ENCODE results near the gene PIK3CB.
A peak's percentile ranks its signal among the peaks of the same experiment; 100 is the strongest.
"Not testable (repeated sequence)": the region's sequence is repeated elsewhere in the genome, so short reads cannot be mapped to it uniquely, and the experiment has no call there.

Gene PIK3CB

GRCh38 chr3:138800248-138800647 is 34.5 kb downstream of the PIK3CB start:
- Histone ChIP-seq H3K9ac (ENCODE audit: low read length) (no peak overlapping the region), H3K27ac (ENCODE audit: low read depth, low read length) (no peak overlapping the region), H3K4me3 (ENCODE audit: low read depth in 1 of 2, low read length in 2 of 2) (no peak overlapping the region), H3K9me3 (ENCODE audit: low read length) (no peaks in the 10 kb centered on the region), H3K27me3 (ENCODE audit: control insufficient read depth in 1 of 2, insufficient read depth in 2 of 2, low read length in 2 of 2) (no peaks in the 10 kb centered on the region), H3K4me1 (ENCODE audit: insufficient read depth, low read length) (no peaks in the 10 kb centered on the region), H3K36me3 (ENCODE audit: insufficient read depth, low read length) (no peaks in the 10 kb centered on the region)

- no peaks in the 10 kb centered on the region for H3K4me1 ChIP-seq (ENCODE audit: insufficient read depth, low read length)
- H3K36me3 ChIP-seq (ENCODE audit: insufficient read depth, low read length): no peaks in the 10 kb centered on the region
- no peaks in the 10 kb centered on the region for H3K9me3 ChIP-seq (ENCODE audit: low read length)
- H3K27ac ChIP-seq (ENCODE audit: low read depth, low read length): no peak overlapping the region
- no peak overlapping the region for H3K9ac ChIP-seq (ENCODE audit: low read length)
- no peaks in the 10 kb centered on the region for H3K27me3 ChIP-seq (ENCODE audit: control insufficient read depth in 1 of 2, insufficient read depth in 2 of 2, low read length in 2 of 2)
- no peak overlapping the region for H3K4me3 ChIP-seq (ENCODE audit: low read depth in 1 of 2, low read length in 2 of 2)
Observed at GRCh38 chr3:138799822-138800221, 34.9 kb downstream of the PIK3CB start.

DNA sequence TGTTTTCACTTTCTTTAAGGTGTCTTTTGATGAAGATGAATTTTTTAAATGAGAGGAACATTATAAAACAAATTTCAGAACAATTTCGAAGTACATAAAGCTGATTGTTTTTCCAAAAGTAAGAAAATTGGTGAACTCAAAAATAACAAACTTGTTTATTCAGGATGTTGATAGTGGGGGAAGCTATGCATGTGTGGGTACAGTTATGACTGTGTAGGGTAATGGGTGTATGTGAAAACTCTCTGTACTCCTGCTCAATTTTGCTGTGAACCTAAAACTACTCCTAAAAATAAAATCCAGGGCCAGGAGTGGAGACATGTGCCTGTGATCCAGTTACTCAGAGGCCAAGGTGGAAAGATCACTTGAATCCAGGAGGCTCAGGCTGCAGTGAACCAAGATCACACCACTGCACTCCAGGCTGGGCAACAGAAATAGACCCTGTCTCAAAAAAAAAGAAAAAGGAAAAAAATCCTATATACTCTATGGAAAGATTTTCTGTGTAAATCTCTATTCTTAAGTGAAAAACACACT is 37.2 kb downstream of the PIK3CB start:
- no peak overlapping the region for H3K9ac ChIP-seq (ENCODE audit: low read length)
- H3K27ac ChIP-seq (ENCODE audit: low read depth, low read length): no peak overlapping the region
- H3K36me3 ChIP-seq (ENCODE audit: insufficient read depth, low read length): peaks cover 9% of the 10 kb centered on the region
- no peaks in the 10 kb centered on the region for H3K4me1 ChIP-seq (ENCODE audit: insufficient read depth, low read length)
- H3K9me3 ChIP-seq (ENCODE audit: low read length): no peaks in the 10 kb centered on the region
- H3K4me3 ChIP-seq (ENCODE audit: low read depth in 1 of 2, low read length in 2 of 2): no peak overlapping the region
- H3K27me3 ChIP-seq (ENCODE audit: control insufficient read depth in 1 of 2, insufficient read depth in 2 of 2, low read length in 2 of 2): no peaks in the 10 kb centered on the region

DNA sequence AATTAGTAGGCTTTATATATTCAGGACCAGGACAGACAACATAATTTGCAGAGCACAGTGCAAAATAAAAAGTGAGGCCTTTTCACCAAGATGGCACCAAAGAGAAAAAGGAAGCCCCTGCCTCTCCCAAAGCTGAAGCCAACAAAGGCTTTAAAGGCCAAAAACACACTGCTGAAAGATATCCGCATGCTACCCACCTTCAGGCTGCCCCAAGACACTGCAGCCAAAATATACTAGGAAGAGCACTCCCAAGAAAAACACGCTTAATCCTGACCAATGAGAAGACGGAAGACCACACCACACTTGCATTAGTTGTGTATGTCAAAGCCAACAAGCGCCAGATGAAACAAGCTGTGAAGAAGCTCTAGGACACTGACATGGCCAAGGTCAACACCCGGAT is 38.0 kb downstream of the PIK3CB start:
- peaks cover 11% of the 10 kb centered on the region for H3K36me3 ChIP-seq (ENCODE audit: insufficient read depth, low read length)
- H3K9me3 ChIP-seq (ENCODE audit: low read length): no peaks in the 10 kb centered on the region
- no peaks in the 10 kb centered on the region for H3K4me1 ChIP-seq (ENCODE audit: insufficient read depth, low read length)
- no peak overlapping the region for H3K27ac ChIP-seq (ENCODE audit: low read depth, low read length)
- no peaks in the 10 kb centered on the region for H3K27me3 ChIP-seq (ENCODE audit: control insufficient read depth in 1 of 2, insufficient read depth in 2 of 2, low read length in 2 of 2)
- H3K9ac ChIP-seq (ENCODE audit: low read length): no peak overlapping the region
- no peak overlapping the region for H3K4me3 ChIP-seq (ENCODE audit: low read depth in 1 of 2, low read length in 2 of 2)

- Histone ChIP-seq H3K9ac (ENCODE audit: low read length) (no peak overlapping the region), H3K27ac (ENCODE audit: low read depth, low read length) (no peak overlapping the region), H3K4me3 (ENCODE audit: low read depth in 1 of 2, low read length in 2 of 2) (no peak overlapping the region), H3K4me1 (ENCODE audit: insufficient read depth, low read length) (no peaks in the 10 kb centered on the region), H3K27me3 (ENCODE audit: control insufficient read depth in 1 of 2, insufficient read depth in 2 of 2, low read length in 2 of 2) (no peaks in the 10 kb centered on the region), H3K9me3 (ENCODE audit: low read length) (no peaks in the 10 kb centered on the region), H3K36me3 (ENCODE audit: insufficient read depth, low read length) (no peaks in the 10 kb centered on the region)
Observed at GRCh38 chr3:138786788-138787271, 47.9 kb downstream of the PIK3CB start.

DNA sequence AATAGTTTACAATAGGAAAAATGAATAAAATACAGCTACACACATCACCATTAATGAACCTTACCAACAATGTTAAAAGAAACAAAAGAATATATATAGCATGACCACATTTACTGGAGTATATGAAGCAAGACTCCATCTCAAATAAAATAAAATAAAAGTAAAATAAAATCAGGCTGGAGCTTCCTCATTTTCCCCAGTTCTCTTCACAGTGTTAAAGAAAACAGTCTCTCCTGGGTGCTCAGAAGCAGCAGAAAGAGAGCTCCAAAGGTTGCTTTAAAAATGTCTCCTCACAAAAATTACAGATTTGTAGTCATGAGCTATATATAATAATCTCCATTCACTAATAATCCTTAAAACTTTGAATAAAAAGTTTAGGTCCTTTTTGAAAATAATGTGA is 48.8 kb downstream of the PIK3CB start:
- H3K27me3 ChIP-seq (ENCODE audit: control insufficient read depth in 1 of 2, insufficient read depth in 2 of 2, low read length in 2 of 2): no peaks in the 10 kb centered on the region
- H3K4me3 ChIP-seq (ENCODE audit: low read depth in 1 of 2, low read length in 2 of 2): no peak overlapping the region
- H3K9ac ChIP-seq (ENCODE audit: low read length): no peak overlapping the region
- H3K27ac ChIP-seq (ENCODE audit: low read depth, low read length): no peak overlapping the region
- H3K4me1 ChIP-seq (ENCODE audit: insufficient read depth, low read length): no peaks in the 10 kb centered on the region
- no peaks in the 10 kb centered on the region for H3K9me3 ChIP-seq (ENCODE audit: low read length)
- no peaks in the 10 kb centered on the region for H3K36me3 ChIP-seq (ENCODE audit: insufficient read depth, low read length)

- not testable (repeated sequence) for H3K36me3 ChIP-seq (ENCODE audit: insufficient read depth, low read length); H3K27me3 ChIP-seq (ENCODE audit: control insufficient read depth in 1 of 2, insufficient read depth in 2 of 2, low read length in 2 of 2); H3K9ac ChIP-seq (ENCODE audit: low read length); H3K27ac ChIP-seq (ENCODE audit: low read depth, low read length); H3K4me3 ChIP-seq (ENCODE audit: low read depth in 1 of 2, low read length in 2 of 2); H3K4me1 ChIP-seq (ENCODE audit: insufficient read depth, low read length); H3K9me3 ChIP-seq (ENCODE audit: low read length)
Observed at GRCh38 chr3:138785362-138785857, 49.3 kb downstream of the PIK3CB start.

GRCh38 chr3:138782755-138783154 is 52.0 kb downstream of the PIK3CB start:
- Histone ChIP-seq H3K4me1 (ENCODE audit: insufficient read depth, low read length) (no peaks in the 10 kb centered on the region), H3K36me3 (ENCODE audit: insufficient read depth, low read length) (no peaks in the 10 kb centered on the region), H3K4me3 (ENCODE audit: low read depth in 1 of 2, low read length in 2 of 2) (no peak overlapping the region), H3K27ac (ENCODE audit: low read depth, low read length) (no peak overlapping the region), H3K27me3 (ENCODE audit: control insufficient read depth in 1 of 2, insufficient read depth in 2 of 2, low read length in 2 of 2) (no peaks in the 10 kb centered on the region), H3K9ac (ENCODE audit: low read length) (no peak overlapping the region), H3K9me3 (ENCODE audit: low read length) (no peaks in the 10 kb centered on the region)

DNA sequence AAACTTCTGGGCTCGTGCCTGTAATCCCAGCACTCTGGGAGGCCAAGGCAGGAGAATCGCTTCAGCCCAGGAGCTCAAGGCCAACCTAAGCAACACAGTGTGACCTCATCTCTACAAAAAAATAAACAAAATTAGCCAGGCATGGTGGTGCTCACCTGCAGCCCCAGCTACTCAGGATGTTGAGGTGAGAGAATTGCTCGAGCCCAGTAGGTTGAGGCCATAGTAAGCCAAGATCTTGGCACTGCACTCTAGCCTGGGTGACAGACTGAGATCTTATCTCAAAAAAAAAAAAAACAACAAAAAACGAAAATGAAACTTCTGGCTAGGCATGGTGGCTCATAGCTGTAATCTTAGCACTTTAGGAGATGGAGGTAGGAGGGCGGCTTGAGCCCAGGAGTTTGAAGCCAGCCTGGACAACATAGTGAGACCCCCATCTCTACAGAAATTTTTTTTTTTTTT is 53.7 kb downstream of the PIK3CB start:
- Histone ChIP-seq H3K36me3 (ENCODE audit: insufficient read depth, low read length) (no peaks in the 10 kb centered on the region), H3K27ac (ENCODE audit: low read depth, low read length) (no peak overlapping the region), H3K4me3 (ENCODE audit: low read depth in 1 of 2, low read length in 2 of 2) (no peak overlapping the region), H3K4me1 (ENCODE audit: insufficient read depth, low read length) (no peaks in the 10 kb centered on the region), H3K9me3 (ENCODE audit: low read length) (no peaks in the 10 kb centered on the region), H3K9ac (ENCODE audit: low read length) (no peak overlapping the region), H3K27me3 (ENCODE audit: control insufficient read depth in 1 of 2, insufficient read depth in 2 of 2, low read length in 2 of 2) (no peaks in the 10 kb centered on the region)

DNA sequence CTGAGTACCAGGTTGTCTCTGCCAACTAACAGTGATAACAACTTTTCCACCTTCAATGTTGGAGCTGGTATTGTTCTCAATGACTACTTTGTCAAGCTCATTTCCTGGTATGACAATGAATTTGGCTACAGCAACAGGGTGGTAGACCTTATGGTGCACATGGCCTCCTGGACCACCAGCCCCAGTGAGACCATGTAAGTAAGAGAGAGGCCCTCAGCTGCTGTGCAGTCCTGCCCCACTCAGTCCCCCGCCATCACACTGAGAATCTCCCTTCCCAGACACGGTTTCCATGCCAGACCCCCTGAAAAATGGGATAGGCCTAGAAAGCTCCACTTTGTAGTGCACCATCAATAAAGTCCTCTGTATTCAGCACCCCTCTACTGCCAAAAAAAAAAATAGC is 56.1 kb downstream of the PIK3CB start:
- Histone ChIP-seq H3K27ac (ENCODE audit: low read depth, low read length) (no peak overlapping the region), H3K4me1 (ENCODE audit: insufficient read depth, low read length) (peaks cover 18% of the 10 kb centered on the region), H3K9ac (ENCODE audit: low read length) (no peak overlapping the region), H3K36me3 (ENCODE audit: insufficient read depth, low read length) (no peaks in the 10 kb centered on the region), H3K9me3 (ENCODE audit: low read length) (no peaks in the 10 kb centered on the region), H3K27me3 (ENCODE audit: control insufficient read depth in 1 of 2, insufficient read depth in 2 of 2, low read length in 2 of 2) (no peaks in the 10 kb centered on the region), H3K4me3 (ENCODE audit: low read depth in 1 of 2, low read length in 2 of 2) (no peak overlapping the region)

- Histone ChIP-seq H3K27ac (ENCODE audit: low read depth, low read length) (no peak overlapping the region), H3K27me3 (ENCODE audit: control insufficient read depth in 1 of 2, insufficient read depth in 2 of 2, low read length in 2 of 2) (no peaks in the 10 kb centered on the region), H3K9ac (ENCODE audit: low read length) (no peak overlapping the region), H3K4me3 (ENCODE audit: low read depth in 1 of 2, low read length in 2 of 2) (no peak overlapping the region), H3K36me3 (ENCODE audit: insufficient read depth, low read length) (no peaks in the 10 kb centered on the region), H3K4me1 (ENCODE audit: insufficient read depth, low read length) (peaks cover 18% of the 10 kb centered on the region), H3K9me3 (ENCODE audit: low read length) (no peaks in the 10 kb centered on the region)
Observed at GRCh38 chr3:138776961-138777360, 57.8 kb downstream of the PIK3CB start.

- peak overlapping the region; percentile 70 for H3K27ac ChIP-seq (ENCODE audit: low read depth, low read length)
- no peak overlapping the region for H3K9ac ChIP-seq (ENCODE audit: low read length)
- no peaks in the 10 kb centered on the region for H3K36me3 ChIP-seq (ENCODE audit: insufficient read depth, low read length)
- H3K4me3 ChIP-seq (ENCODE audit: low read depth in 1 of 2, low read length in 2 of 2): no peak overlapping the region
- H3K9me3 ChIP-seq (ENCODE audit: low read length): no peaks in the 10 kb centered on the region
- H3K27me3 ChIP-seq (ENCODE audit: control insufficient read depth in 1 of 2, insufficient read depth in 2 of 2, low read length in 2 of 2): no peaks in the 10 kb centered on the region
- peaks cover 18% of the 10 kb centered on the region for H3K4me1 ChIP-seq (ENCODE audit: insufficient read depth, low read length)
Observed at GRCh38 chr3:138775254-138775595, 59.5 kb downstream of the PIK3CB start.

Data from muscle layer of colon (tissue), 2 donors.